Measurements from ENCODE around the gene ABCC11.

DNA sequence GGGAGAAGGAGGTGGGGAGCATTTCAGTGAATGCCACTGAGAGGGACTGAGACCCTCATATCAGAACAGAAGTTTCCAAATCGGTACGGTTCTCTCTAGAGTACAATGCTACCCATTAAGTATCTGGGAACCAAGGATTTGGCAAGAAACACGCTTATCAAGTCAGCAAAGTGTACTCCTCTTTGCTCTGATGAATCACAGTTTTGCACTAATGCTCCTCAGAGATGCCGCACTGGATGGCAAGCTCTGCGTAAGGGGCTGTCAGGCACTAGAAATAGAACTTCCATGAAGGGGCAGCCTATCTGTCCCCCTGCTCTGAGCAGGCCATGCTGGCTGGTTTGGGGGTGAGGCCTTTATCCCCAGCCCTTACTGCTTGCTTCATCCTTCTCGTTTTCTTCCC lies 86.8 kb downstream of the ABCC11 start:
- TF ChIP-seq, protein P1, sequence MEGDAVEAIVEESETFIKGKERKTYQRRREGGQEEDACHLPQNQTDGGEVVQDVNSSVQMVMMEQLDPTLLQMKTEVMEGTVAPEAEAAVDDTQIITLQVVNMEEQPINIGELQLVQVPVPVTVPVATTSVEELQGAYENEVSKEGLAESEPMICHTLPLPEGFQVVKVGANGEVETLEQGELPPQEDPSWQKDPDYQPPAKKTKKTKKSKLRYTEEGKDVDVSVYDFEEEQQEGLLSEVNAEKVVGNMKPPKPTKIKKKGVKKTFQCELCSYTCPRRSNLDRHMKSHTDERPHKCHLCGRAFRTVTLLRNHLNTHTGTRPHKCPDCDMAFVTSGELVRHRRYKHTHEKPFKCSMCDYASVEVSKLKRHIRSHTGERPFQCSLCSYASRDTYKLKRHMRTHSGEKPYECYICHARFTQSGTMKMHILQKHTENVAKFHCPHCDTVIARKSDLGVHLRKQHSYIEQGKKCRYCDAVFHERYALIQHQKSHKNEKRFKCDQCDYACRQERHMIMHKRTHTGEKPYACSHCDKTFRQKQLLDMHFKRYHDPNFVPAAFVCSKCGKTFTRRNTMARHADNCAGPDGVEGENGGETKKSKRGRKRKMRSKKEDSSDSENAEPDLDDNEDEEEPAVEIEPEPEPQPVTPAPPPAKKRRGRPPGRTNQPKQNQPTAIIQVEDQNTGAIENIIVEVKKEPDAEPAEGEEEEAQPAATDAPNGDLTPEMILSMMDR (IDR thresholded peaks at IDR 0.05), result no peak
- no peak for TF ChIP-seq POLR2A (IDR thresholded peaks at IDR 0.05)

All from lower leg skin (tissue), 3 donors.